Measurements from ENCODE around the gene NTRK3.

DNA sequence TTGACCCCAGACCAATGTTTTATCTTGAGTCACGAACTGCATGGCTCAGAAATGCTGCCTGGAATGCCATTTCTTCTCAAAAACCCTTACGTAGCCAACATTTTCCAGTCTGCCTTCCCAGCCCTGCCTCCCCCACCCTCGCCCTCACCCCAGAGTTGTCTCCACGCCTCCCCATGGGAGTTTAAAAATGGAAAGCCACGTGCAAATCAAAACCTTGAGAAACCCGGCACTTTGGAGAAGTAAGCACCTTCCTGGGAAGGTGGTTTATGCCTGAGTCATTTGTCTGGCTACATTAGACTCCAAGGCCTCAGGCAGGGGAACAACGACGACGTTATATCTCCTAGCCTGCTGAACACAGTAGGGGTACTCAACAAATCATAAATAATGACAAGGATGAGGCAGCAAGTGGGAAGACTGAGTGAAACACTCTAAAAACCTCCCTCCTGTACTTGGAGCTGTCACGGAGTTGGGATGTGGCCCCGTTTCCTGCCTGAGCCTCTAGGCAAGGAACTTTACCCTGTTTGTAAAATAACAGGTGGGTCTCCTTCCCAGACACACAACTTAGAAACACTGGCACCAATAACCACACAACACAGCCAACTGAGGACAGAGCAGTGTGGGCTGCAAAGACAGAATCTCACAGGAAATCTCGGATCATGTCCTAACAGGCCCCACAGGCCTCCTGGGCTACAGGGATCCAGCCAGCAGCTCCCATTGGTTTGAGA is 179.1 kb downstream of the NTRK3 start:
- TF ChIP-seq, protein P1, sequence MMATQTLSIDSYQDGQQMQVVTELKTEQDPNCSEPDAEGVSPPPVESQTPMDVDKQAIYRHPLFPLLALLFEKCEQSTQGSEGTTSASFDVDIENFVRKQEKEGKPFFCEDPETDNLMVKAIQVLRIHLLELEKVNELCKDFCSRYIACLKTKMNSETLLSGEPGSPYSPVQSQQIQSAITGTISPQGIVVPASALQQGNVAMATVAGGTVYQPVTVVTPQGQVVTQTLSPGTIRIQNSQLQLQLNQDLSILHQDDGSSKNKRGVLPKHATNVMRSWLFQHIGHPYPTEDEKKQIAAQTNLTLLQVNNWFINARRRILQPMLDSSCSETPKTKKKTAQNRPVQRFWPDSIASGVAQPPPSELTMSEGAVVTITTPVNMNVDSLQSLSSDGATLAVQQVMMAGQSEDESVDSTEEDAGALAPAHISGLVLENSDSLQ (IDR thresholded peaks at IDR 0.05): no peak
- TF ChIP-seq L3MBTL2 (conservative IDR thresholded peaks at IDR 0.05): no peak
- TF ChIP-seq ELF4 (IDR thresholded peaks at IDR 0.05): no peak
- no peak for TF ChIP-seq TARDBP (IDR thresholded peaks at IDR 0.05)
- TF ChIP-seq HDGF (IDR thresholded peaks at IDR 0.05; ENCODE audit: borderline replicate concordance): no peak

Data from HEK293T (cell line).